Neural progenitor cell (in vitro differentiated cells): ENCODE measurements around the gene GBF1.

Experiments
- CTCF ChIP-seq: fragments of 200-600 bp; sonication (generic); IDR thresholded peaks from 2 replicates; pipeline ENCODE4 v1.5.1; 2017; ENCODE audit warnings: antibody characterized with exemption, mild to moderate bottlenecking
- EZH2 ChIP-seq: fragments of 200-600 bp; sonication (generic); IDR thresholded peaks from 2 replicates; pipeline ENCODE4 v1.6.1; 2017; ENCODE audit warnings: antibody characterized with exemption, mild to moderate bottlenecking, moderate library complexity
- EZH2phosphoT487 ChIP-seq: fragments of 200-600 bp; sonication (generic); IDR thresholded peaks from 2 replicates; pipeline ENCODE4 v1.6.1; 2017; ENCODE audit warnings: antibody characterized with exemption

GRCh38 chr10:102261842-102262241, 16.5 kb downstream of the GBF1 start:
- TF ChIP-seq EZH2 (no peak), CTCF (no peak), EZH2phosphoT487 (no peak)
